NCI-H748 (cell line): ENCODE data around the gene C19orf12.
"Not testable (repeated sequence)": the region's sequence is repeated elsewhere in the genome, so short reads cannot be mapped to it uniquely, and the experiment has no call there.

Source experiments
- DNase-seq: peaks from one replicate; lab custom pipeline; 2025; ENCODE audit not compliant: unreplicated experiment; lab: John Stamatoyannopoulos, UW

Gene C19orf12

GRCh38 chr19:29731331-29731850 is 16.3 kb upstream of the C19orf12 start:
- DNase-seq, result no peak

DNA sequence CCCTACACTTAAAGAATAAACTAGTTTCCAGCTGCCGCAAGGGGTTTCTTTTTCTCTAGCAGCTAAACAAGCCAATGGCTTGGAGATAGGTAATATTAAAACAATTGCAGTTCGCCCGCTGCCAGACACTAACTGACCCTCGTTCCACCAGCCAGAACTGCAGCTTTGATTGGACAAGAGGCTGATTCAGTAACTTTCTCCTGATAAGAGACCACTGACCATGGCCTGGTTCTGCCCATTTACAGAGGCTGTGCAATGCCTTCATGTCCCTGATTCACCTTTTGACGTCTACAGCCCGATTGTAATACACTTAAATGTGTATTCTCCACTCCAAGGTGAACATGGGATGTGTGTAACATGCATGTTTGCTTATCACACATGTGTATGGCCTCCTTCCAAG is 12.8 kb upstream of the C19orf12 start:
- no peak for DNase-seq

- DNase-seq, result peak; percentile 39
Measured at GRCh38 chr19:29724746-29725145, 9.7 kb upstream of the C19orf12 start.

GRCh38 chr19:29724102-29724641 is 9.1 kb upstream of the C19orf12 start:
- peak; percentile 45 for DNase-seq

DNA sequence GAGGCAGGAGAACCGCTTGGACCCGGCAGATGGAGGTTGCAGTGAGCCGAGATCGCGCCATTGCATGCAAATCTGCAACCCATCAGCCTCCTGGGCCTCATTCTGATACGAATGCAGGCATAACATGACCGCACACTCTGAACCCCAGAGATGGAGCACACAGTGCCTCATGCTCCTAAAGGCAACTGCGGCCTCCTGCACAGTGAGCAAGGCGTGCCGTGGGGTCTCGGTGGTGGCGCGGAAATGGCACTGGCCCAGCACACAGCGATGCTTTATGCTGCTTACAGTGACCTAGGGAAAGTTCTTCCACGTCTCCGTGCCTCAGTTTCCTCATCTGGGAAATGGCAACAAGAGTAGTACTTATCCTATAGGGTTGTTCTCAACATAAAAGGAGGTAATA is 2.0 kb upstream of the C19orf12 start:
- DNase-seq, result no peak

- no peak for DNase-seq
Measured at GRCh38 chr19:29715701-29716581, 880 bp upstream of the C19orf12 start.

- peak; percentile 24 for DNase-seq
Measured at GRCh38 chr19:29714371-29714952, 599 bp downstream of the C19orf12 start.

- no peak for DNase-seq
Measured at GRCh38 chr19:29712744-29713516, 2.1 kb downstream of the C19orf12 start.

DNA sequence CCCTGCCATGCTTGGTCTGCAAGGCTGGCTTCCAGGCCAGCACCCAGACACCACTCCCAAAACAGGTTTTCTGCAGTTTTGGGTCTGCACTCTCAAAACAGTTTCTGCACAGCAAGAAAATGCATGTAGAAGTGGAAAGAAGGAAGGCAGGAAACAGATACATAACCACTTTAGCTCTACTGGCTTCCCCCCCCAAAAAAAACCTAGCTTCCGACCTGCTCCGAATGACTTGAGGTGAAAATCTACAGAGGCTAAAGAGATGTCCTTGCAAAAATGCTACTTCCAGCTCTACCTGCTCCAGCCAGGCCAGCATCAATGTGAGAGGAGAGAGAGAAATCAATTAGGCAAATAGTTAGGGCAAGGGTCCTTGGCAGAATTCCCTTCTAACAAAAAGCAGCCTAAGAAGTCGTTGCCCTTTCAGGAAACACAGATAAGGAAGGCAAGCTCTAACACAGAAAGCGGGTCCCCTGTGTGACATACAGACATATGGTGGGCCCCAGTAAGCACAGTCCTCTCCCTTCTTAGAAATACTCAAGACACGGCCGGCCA is 3.4 kb downstream of the C19orf12 start:
- no peak for DNase-seq

DNA sequence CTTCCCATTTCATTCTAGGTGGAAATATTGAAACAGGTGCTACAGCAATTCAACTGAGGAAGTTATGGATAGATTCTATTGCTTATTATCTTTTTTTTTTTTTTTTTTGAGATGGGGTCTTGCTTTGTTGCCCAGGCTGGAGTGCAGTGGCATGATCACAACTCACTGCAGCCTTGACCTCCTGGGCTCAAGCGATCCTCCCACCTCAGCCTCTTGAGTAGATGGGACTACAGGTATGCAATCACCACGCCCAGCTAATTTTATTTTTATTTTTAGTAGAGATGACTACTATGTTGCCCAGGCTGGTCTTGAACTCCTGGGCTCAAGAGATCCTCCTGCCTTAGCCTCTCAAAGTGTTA is 5.6 kb downstream of the C19orf12 start:
- not testable (repeated sequence) for DNase-seq

DNA sequence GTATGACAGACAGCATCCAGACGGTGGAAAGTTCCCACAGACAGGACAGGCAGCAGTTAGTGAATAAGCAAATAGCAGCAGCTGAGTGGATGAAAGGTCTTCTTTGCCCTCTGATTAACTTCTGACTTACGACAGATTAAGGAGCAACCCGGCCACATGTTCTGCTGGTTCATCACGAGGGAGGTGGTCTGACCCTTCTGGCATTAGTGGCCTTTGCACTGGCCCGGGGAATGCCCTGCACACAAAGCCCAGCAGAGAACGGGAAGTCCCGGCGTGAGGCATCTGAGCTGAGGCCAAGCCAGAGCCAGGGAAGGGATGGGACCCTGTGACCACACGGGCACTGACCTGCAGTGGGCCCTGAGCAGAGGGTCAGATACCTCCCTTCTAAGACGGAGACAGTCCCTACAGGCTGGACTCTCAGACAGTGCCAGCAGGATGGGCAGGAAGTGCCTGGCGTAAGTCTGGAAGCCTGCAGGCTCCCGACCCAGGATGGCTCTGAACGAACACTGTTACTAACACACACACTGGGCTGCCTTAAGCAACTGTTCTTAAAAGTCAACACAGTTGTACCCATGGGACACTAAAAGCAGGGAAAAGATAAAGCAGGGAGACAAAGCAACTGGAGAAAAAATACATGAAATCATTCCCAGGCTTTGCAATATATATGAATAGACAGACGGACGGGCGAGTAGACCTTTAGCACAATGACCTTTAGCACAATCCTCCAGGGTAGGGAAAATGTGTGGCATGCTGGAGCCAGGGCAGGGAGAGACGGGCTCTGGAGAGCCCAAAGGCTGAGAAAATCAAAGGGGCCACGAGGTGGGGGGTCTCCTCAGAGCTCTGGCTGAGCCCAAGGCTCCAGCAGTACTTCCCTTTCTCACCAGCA is 6.3 kb downstream of the C19orf12 start:
- DNase-seq, result no peak

DNA sequence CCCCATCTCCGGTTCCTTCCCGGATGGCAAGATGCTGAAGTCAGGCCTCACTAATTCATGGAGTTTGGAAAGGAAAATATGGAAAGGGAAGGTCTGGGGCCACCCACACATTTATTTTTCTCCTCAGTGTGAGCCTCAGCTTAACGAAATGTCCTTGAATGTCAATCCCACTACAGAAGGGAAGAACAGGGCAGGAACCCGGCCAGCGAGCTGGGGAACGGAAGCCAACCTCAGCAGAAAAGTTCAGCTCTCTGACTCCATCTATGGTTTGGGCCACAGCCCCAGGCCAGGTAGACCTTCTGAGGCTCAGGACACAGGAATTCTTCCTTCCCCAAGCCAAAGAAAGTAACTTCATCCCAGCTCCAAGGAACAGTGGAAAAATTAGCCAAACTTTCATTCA is 8.4 kb downstream of the C19orf12 start:
- no peak for DNase-seq

GRCh38 chr19:29705706-29706105 is 9.4 kb downstream of the C19orf12 start:
- no peak for DNase-seq

DNA sequence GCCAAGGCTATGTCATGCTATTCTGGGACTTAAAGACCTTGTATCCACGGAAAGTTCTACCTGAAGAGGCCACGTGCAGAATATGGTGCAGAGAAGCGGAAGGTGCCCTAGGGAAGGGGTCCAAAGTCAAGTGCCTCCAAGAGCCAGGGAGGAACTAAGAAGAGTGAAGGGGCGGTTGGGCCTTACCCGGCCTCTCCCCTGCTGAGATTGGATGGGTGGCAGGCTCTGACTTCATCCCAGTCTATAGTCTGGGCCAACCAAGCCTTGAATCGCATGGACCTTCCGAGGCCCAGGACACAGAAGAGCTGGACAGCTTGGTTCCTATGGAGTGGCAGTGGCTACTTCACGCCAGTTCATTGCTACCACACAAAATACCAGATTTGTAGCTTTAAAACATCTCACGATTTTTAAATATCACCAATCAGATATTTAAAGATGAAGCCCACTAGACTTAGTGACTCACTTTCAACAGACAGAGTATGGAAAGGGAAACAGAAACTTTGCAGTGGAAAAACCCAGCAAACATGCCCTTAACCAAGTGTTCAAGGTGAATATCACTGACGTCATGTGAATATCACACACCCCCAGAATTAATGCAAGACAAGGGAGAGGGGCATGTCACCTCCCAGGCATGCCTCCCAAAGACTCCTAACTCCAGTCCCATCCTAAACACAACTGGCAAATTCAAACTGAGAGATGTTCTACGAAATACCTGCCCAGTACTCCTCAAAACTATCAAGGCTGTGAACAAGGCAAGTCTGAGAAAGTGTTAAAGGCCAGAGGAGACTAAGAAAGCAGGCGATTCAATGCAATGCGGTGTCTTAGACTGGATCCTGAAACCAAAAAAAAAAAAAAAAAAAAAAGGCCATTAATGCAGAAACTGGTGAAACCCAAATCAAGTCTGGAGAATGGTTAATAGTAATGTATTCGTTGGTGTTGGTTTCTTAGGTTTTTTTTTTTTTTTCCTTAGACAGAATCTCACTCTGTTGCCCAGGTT is 10.2 kb downstream of the C19orf12 start:
- no peak for DNase-seq

DNA sequence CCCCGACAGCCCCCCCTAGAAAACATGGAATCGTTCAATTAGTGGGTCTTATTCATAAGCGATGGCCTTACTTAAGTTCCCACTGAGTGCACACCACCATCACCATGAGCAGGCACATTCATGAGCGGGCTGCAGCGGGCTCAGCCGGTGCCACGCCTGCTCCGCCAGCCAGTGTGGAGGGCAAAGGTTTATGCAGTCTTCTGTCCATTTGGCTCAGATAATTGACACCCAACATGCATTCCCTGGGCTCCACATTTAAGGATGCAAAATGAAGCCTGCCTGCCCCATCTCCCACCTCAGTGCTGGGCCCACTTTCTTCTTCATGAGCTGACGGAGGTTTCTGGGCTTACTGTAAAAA is 12.1 kb downstream of the C19orf12 start:
- no peak for DNase-seq

- DNase-seq, result no peak
Measured at GRCh38 chr19:29702161-29702962, 12.7 kb downstream of the C19orf12 start.

DNA sequence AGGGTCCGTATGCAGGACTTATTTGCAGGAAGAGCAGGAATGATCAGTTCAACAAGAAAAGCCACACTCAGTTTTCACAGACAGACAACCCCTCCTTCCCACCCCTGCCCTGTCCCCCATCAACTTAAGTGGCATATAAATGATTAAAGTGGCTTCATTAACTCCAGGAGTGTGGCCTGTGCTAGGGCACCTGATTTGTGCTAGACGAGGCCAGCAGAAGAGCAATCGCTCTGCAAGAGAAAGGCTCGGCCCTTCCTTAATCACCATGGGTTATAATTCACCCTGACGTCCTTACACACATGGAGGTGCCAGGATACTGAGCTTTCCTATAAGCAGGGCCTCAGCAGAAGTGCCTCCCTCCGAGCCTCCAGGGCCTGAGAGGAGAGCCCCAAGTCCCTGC is 14.6 kb downstream of the C19orf12 start:
- no peak for DNase-seq

DNA sequence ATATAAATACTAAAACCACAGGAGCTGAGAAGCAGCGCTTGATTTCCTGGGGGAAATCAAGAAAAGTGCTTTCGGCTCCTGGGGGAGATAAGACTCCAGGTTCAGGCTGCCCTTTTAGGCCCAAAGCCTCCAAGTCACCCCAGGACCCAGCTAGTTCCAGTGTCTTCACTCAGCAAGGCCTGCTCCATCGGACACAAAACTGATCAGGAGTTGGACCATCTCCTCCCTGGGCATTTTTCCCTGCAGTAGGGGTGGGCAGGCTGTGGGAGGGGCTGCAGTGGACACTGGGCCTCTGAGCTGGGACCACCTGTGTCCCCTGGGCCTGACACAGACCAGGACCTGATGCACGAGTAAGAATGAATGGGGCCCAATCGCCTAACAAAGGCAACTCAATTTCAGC is 15.2 kb downstream of the C19orf12 start:
- DNase-seq, result no peak
